ENCODE measurements around the gene YES1.
"Not testable (repeated sequence)": the region's sequence is repeated elsewhere in the genome, so short reads cannot be mapped to it uniquely, and the experiment has no call there.

The YES1 gene

GRCh38 chr18:730120-730519 lies 81.9 kb downstream of the YES1 start:
- not testable (repeated sequence) for DNase-seq (ENCODE audit: low read depth, low spot score)

GRCh38 chr18:725646-726045 lies 86.4 kb downstream of the YES1 start:
- no peak for DNase-seq (ENCODE audit: low read depth, low spot score)

GRCh38 chr18:723541-724080 lies 88.4 kb downstream of the YES1 start:
- no peak for DNase-seq (ENCODE audit: low read depth, low spot score)

- DNase-seq (ENCODE audit: low read depth, low spot score): no peak
Observed at GRCh38 chr18:717003-717402, 95.0 kb downstream of the YES1 start.

- DNase-seq (ENCODE audit: low read depth, low spot score): no peak
Observed at GRCh38 chr18:715626-716025, 96.4 kb downstream of the YES1 start.

GRCh38 chr18:713135-713490 lies 98.9 kb downstream of the YES1 start:
- no peak for DNase-seq (ENCODE audit: low read depth, low spot score)

GRCh38 chr18:712401-713134 lies 99.5 kb downstream of the YES1 start, which contains the start of gene ENOSF1:
Gene ENOSF1, minus strand, starts transcription at chr18:712630. Its CDS starts 43 bp downstream, at chr18:712587.
- DNase-seq (ENCODE audit: low read depth, low spot score): peak; percentile 66

GRCh38 chr18:711657-712400 lies 100.2 kb downstream of the YES1 start:
- DNase-seq (ENCODE audit: low read depth, low spot score): peak; percentile 47

GRCh38 chr18:711310-711656 lies 100.8 kb downstream of the YES1 start:
- DNase-seq (ENCODE audit: low read depth, low spot score): no peak

GRCh38 chr18:710418-711300 lies 101.4 kb downstream of the YES1 start:
- no peak for DNase-seq (ENCODE audit: low read depth, low spot score)

- DNase-seq (ENCODE audit: low read depth, low spot score): no peak
Observed at GRCh38 chr18:709771-710170, 102.3 kb downstream of the YES1 start.

- DNase-seq (ENCODE audit: low read depth, low spot score): no peak
Observed at GRCh38 chr18:708096-708495, 103.9 kb downstream of the YES1 start.

- no peak for DNase-seq (ENCODE audit: low read depth, low spot score)
Observed at GRCh38 chr18:706405-706804, 105.6 kb downstream of the YES1 start.

- no peak for DNase-seq (ENCODE audit: low read depth, low spot score)
Observed at GRCh38 chr18:703213-703967, 108.7 kb downstream of the YES1 start.

GRCh38 chr18:697800-698199 lies 114.2 kb downstream of the YES1 start:
- no peak for DNase-seq (ENCODE audit: low read depth, low spot score)

- DNase-seq (ENCODE audit: low read depth, low spot score): no peak
Observed at GRCh38 chr18:697012-697411, 115.0 kb downstream of the YES1 start.

GRCh38 chr18:693466-694187 lies 118.4 kb downstream of the YES1 start:
- DNase-seq (ENCODE audit: low read depth, low spot score): no peak

- no peak for DNase-seq (ENCODE audit: low read depth, low spot score)
Observed at GRCh38 chr18:692824-693223, 119.2 kb downstream of the YES1 start.

GRCh38 chr18:688323-688722 lies 123.7 kb downstream of the YES1 start:
- no peak for DNase-seq (ENCODE audit: low read depth, low spot score)

- no peak for DNase-seq (ENCODE audit: low read depth, low spot score)
Observed at GRCh38 chr18:686339-687111, 125.5 kb downstream of the YES1 start.
